H1 (cell line): ENCODE measurements around the gene WDFY3. TPM values are rescaled to one million over a fixed set of nuclear protein-coding genes. Genes with fewer than 3 reads are reported as not detected.

Experiments
- CTCF ChIA-PET: fragments of 300-600 bp; sonication (Branson Sonifier 250); formaldehyde crosslinking; loops from one replicate; lab custom pipeline; 2021; ENCODE audit not compliant: partially characterized antibody; lab: Charles Lee
- POLR2A ChIA-PET: fragments of 300-600 bp; sonication (Branson Sonifier 250); formaldehyde crosslinking; loops from one replicate; lab custom pipeline; 2021; ENCODE audit warnings: inconsistent platforms; ENCODE audit not compliant: partially characterized antibody; lab: Charles Lee
- DNase-seq, 2 experiments: peaks; one replicate each; pipeline versions ENCODE4 v3.0.0 to v3.0.0-alpha.2; 2010 to 2022; ENCODE audit warnings: low spot score in 2 of 2, low read depth in 1 of 2, mixed read lengths in 1 of 2
- FAIRE-seq: peaks from 2 replicates; lab custom pipeline; 2011; peaks lifted over from hg19 to GRCh38; lab: Jason Lieb, UNC
- H2AFZ ChIP-seq: 2 replicates; pipeline ENCODE4 v1.8.1; 2012; ENCODE audit warnings: low read length, inconsistent platforms
- H2AK5ac ChIP-seq: 2 replicates; pipeline ENCODE4 v1.6.1; 2013; ENCODE audit warnings: low read depth, low read length
- H2BK120ac ChIP-seq: replicated peaks from 2 replicates; pipeline ENCODE3; 2013; ENCODE audit warnings: low read depth, low read length, inconsistent platforms
- H2BK12ac ChIP-seq: 2 replicates; pipeline ENCODE4 v1.6.1; 2013; ENCODE audit warnings: low read depth, low read length
- H2BK15ac ChIP-seq: 2 replicates; pipeline ENCODE4 v1.6.1; 2013; ENCODE audit warnings: low read length
- H2BK20ac ChIP-seq: 2 replicates; pipeline ENCODE4 v1.6.1; 2013; ENCODE audit warnings: low read length
- H2BK5ac ChIP-seq: 2 replicates; pipeline ENCODE4 v1.6.1; 2013; ENCODE audit warnings: low read depth, low read length
- H3K14ac ChIP-seq: 2 replicates; pipeline ENCODE4 v1.6.1; 2013; ENCODE audit warnings: inconsistent platforms; ENCODE audit not compliant: insufficient read length
- H3K18ac ChIP-seq: 2 replicates; pipeline ENCODE4 v1.6.1; 2013; ENCODE audit warnings: low read length; ENCODE audit errors: extremely low read depth
- H3K23ac ChIP-seq: 2 replicates; pipeline ENCODE4 v1.6.1; 2013; ENCODE audit warnings: inconsistent platforms; ENCODE audit not compliant: insufficient read length
- H3K23me2 ChIP-seq: 2 replicates; pipeline ENCODE4 v1.6.1; 2013; ENCODE audit warnings: low read depth, low read length
- H3K27ac ChIP-seq: 2 replicates; pipeline ENCODE4 v1.6.1; 2011; ENCODE audit warnings: low read depth, low read length, inconsistent platforms
- H3K27me3 ChIP-seq, 4 experiments: replicated peaks in 1 of 4; 1 replicate in 1 of 4; 2 replicates in 3 of 4; pipeline versions ENCODE4 v1.6.1 to v1.8.1; 2011 to 2013; ENCODE audit warnings: low read length in 3 of 4, mild to moderate bottlenecking in 3 of 4, inconsistent platforms in 2 of 4, mixed read lengths in 2 of 4, moderate library complexity in 1 of 4; ENCODE audit not compliant: control insufficient read depth in 3 of 4, insufficient read depth in 3 of 4; ENCODE audit errors: extremely low read depth in 1 of 4
- H3K36me3 ChIP-seq, 4 experiments: 2 replicates each; pipeline versions ENCODE4 v1.6.1 to v1.8.1; 2011 to 2013; ENCODE audit warnings: mild to moderate bottlenecking in 4 of 4, low read length in 3 of 4, moderate library complexity in 2 of 4, control low read depth in 1 of 4, inconsistent platforms in 1 of 4; ENCODE audit not compliant: insufficient read depth in 4 of 4, control insufficient read depth in 2 of 4
- H3K4ac ChIP-seq: replicated peaks from 2 replicates; pipeline ENCODE3; 2013; ENCODE audit warnings: low read length, low read depth, mixed read lengths, inconsistent platforms; ENCODE audit not compliant: insufficient read length
- H3K4me1 ChIP-seq, 4 experiments: replicated peaks in 1 of 4; 1 replicate in 1 of 4; 2 replicates in 3 of 4; pipeline versions ENCODE4 v1.6.1 to v1.8.1; 2011 to 2013; ENCODE audit warnings: low read length in 3 of 4, inconsistent platforms in 2 of 4, mixed read lengths in 1 of 4; ENCODE audit not compliant: insufficient read depth in 4 of 4, control insufficient read depth in 3 of 4
- H3K4me2 ChIP-seq, 2 experiments: 2 replicates each; pipeline versions ENCODE4 v1.6.1 to v1.8.1; 2011 to 2013; ENCODE audit warnings: low read depth in 2 of 2, low read length in 2 of 2, control low read depth in 1 of 2, inconsistent platforms in 1 of 2, mild to moderate bottlenecking in 1 of 2; ENCODE audit not compliant: insufficient read depth in 1 of 2
- H3K4me3 ChIP-seq, 4 experiments: fragments of 200-600, 300-600 bp in 1 of 4; sonication (generic), shearing (Covaris generic), sonication (Bioruptor Twin) in 1 of 4; 2 replicates each; pipeline versions ENCODE4 v1.5.1 to v1.8.1; 2011 to 2016; ENCODE audit warnings: low read length in 4 of 4, low read depth in 3 of 4, control low read depth in 2 of 4, inconsistent platforms in 2 of 4, mild to moderate bottlenecking in 2 of 4, mixed read lengths in 1 of 4, moderate library complexity in 1 of 4; ENCODE audit not compliant: insufficient read depth in 2 of 4; ENCODE audit errors: extremely low read depth in 1 of 4
- H3K56ac ChIP-seq: replicated peaks from 2 replicates; pipeline ENCODE3; 2013; ENCODE audit warnings: low read depth, mild to moderate bottlenecking, mixed read lengths, low read length, inconsistent platforms; ENCODE audit not compliant: insufficient read length
- H3K79me1 ChIP-seq: 2 replicates; pipeline ENCODE4 v1.6.1; 2013; ENCODE audit warnings: low read depth, low read length, control low read depth
- H3K79me2 ChIP-seq, 2 experiments: 2 replicates each; pipeline versions ENCODE4 v1.6.1 to v1.8.1; 2012 to 2013; ENCODE audit warnings: low read length in 2 of 2, mild to moderate bottlenecking in 2 of 2, inconsistent platforms in 1 of 2; ENCODE audit not compliant: insufficient read depth in 2 of 2, control insufficient read depth in 1 of 2
- H3K9ac ChIP-seq, 4 experiments: replicated peaks in 1 of 4; 1 replicate in 1 of 4; 2 replicates in 3 of 4; pipeline versions ENCODE4 v1.6.1 to v1.8.1; 2011 to 2013; ENCODE audit warnings: low read depth in 3 of 4, low read length in 3 of 4, control low read depth in 2 of 4, mild to moderate bottlenecking in 2 of 4, moderate library complexity in 2 of 4, inconsistent platforms in 1 of 4; ENCODE audit errors: extremely low read depth in 1 of 4
- H3K9me3 ChIP-seq, 2 experiments: 2 replicates each; pipeline versions ENCODE4 v1.6.1 to v1.8.1; 2012 to 2013; ENCODE audit warnings: mild to moderate bottlenecking in 2 of 2, moderate library complexity in 2 of 2, control low read depth in 1 of 2, inconsistent platforms in 1 of 2, low read depth in 1 of 2, low read length in 1 of 2, mixed read lengths in 1 of 2; ENCODE audit not compliant: insufficient read depth in 2 of 2
- H4K20me1 ChIP-seq, 2 experiments: replicated peaks in 1 of 2; 2 replicates each; pipeline versions ENCODE3 to v1.8.1; 2011 to 2013; ENCODE audit warnings: inconsistent platforms in 2 of 2, low read length in 2 of 2, mild to moderate bottlenecking in 1 of 2; ENCODE audit not compliant: insufficient read depth in 2 of 2, control insufficient read depth in 1 of 2
- H4K5ac ChIP-seq: 2 replicates; pipeline ENCODE4 v1.6.1; 2013; ENCODE audit warnings: low read length, low read depth, mixed read lengths, inconsistent platforms; ENCODE audit not compliant: insufficient read length
- H4K8ac ChIP-seq: 2 replicates; pipeline ENCODE4 v1.8.0; 2013; ENCODE audit warnings: mild to moderate bottlenecking, moderate library complexity, low read length, inconsistent platforms; ENCODE audit not compliant: insufficient read depth; ENCODE audit errors: extremely low read depth
- H4K91ac ChIP-seq: replicated peaks from 2 replicates; pipeline ENCODE3; 2013; ENCODE audit warnings: low read length, mixed read lengths, inconsistent platforms; ENCODE audit not compliant: insufficient read length
- BRCA1 ChIP-seq: IDR thresholded peaks from 2 replicates; pipeline ENCODE4 v1.6.1; 2012; ENCODE audit warnings: low read depth, low read length, improper control_type of control experiment
- CTBP2 ChIP-seq: IDR thresholded peaks from 2 replicates; pipeline ENCODE4 v1.7.0; 2011; ENCODE audit warnings: borderline replicate concordance, mild to moderate bottlenecking, moderate library complexity, mixed read lengths, low read length; ENCODE audit not compliant: insufficient read depth, insufficient read length
- HDAC6 ChIP-seq: IDR thresholded peaks from one replicate; pipeline ENCODE4 v1.7.1; 2012; ENCODE audit warnings: low read depth, mild to moderate bottlenecking, inconsistent platforms, low read length, moderate library complexity
- KDM1A ChIP-seq: fragments of 200-600, 300-600 bp; sonication (generic); IDR thresholded peaks from 2 replicates; pipeline ENCODE4 v1.7.1; 2016; ENCODE audit warnings: mild to moderate bottlenecking, low read length, borderline replicate concordance
- NRF1 ChIP-seq: IDR thresholded peaks from 2 replicates; pipeline ENCODE4 v1.6.1; 2011; ENCODE audit warnings: mild to moderate bottlenecking, low read depth, low read length, improper control_type of control experiment
- SIRT6 ChIP-seq: IDR thresholded peaks from one replicate; pipeline ENCODE4 v1.7.1; 2012; ENCODE audit warnings: low read length, inconsistent platforms
- SRF ChIP-seq: IDR thresholded peaks from 2 replicates; pipeline ENCODE4 v1.6.1; 2011; ENCODE audit warnings: mild to moderate bottlenecking, low read depth, low read length, moderate library complexity
- TAF1 ChIP-seq: IDR thresholded peaks from 2 replicates; pipeline ENCODE4 v1.6.1; 2011; ENCODE audit warnings: mild to moderate bottlenecking, low read depth, low read length
- TCF12 ChIP-seq: IDR thresholded peaks from 2 replicates; pipeline ENCODE4 v1.6.1; 2011; ENCODE audit warnings: low read depth, mild to moderate bottlenecking, low read length
- ZNF274 ChIP-seq: IDR thresholded peaks from 2 replicates; pipeline ENCODE4 v1.7.0; 2012; ENCODE audit warnings: low read length, borderline replicate concordance; ENCODE audit errors: extremely low read depth
- WGBS, 2 experiments: shearing (Covaris generic) in 1 of 2; methylation state at CpG; one replicate each; pipeline versions ENCODE4 v1.1.6 to v1.1.7; 2013 to 2015; ENCODE audit warnings: low lambda C conversion rate in 2 of 2, mixed read lengths in 2 of 2, inconsistent platforms in 1 of 2, low coverage in 1 of 2, missing lambda C conversion rate in 1 of 2; ENCODE audit not compliant: insufficient replicate concordance in 2 of 2, insufficient coverage in 1 of 2, insufficient read length in 1 of 2; ENCODE audit errors: extremely low coverage in 1 of 2, missing lambda C conversion rate in 1 of 2; 5-methylcytosine and 5-hydroxymethylcytosine counted together
- polyA plus RNA-seq, 7 experiments: library from polyadenylated mRNA; depleted of rRNA in 3 of 7; stranded (reverse) in 5 of 7; unstranded in 2 of 7; fragments of >200 nt in 5 of 7; fragments of 200-250 nt in 2 of 7; gene quantifications; 1 replicate in 5 of 7; 2 replicates in 1 of 7; 4 replicates in 1 of 7; pipeline versions ENCODE4 v1.2.1 to v1.2.3, GENCODE V29; 2011 to 2013; ENCODE audit warnings: missing spikeins in 2 of 7, mixed read lengths in 2 of 7
- total RNA-seq: library from RNA; stranded (reverse); fragmentation: NEBNext Ultra II Directional; extraction: Animal tissue kit (Norgen Biotek cat#: 25700); gene quantifications from 2 replicates; pipeline ENCODE4 v1.2.1, GENCODE V29; 2021
- TF ChIP-seq, protein P1 (sequence below): IDR thresholded peaks from 2 replicates; pipeline ENCODE4 v1.6.1; 2011; ENCODE audit warnings: low read depth, mild to moderate bottlenecking, low read length; ENCODE audit not compliant: insufficient read depth

Gene WDFY3
- total and polyA plus RNA-seq, 2 of the 8 experiments (the other 6 are each of a cell fraction or from before 2014, with no cell fraction given), result 25.6 to 62.4 TPM

- ChIA-PET POLR2A (interaction anchor here (0.6 to 2.0 kb wide), 10 partner anchors 10 to 384 kb away, joined by 3 to 15 read pairs (median 4); no protein-coding TSS in a partner anchor), CTCF (interaction anchor here (1.1 to 1.2 kb wide), 2 partner anchors 216 to 388 kb away, joined by 3 to 6 read pairs; no protein-coding TSS in a partner anchor)
- no peak overlapping the region for H3K23ac ChIP-seq
- peaks cover 2% of the 10 kb centered on the region; the same call in 1 of the 2 replicates for H3K79me1 ChIP-seq
- peak overlapping the region; percentile 71 for H3K14ac ChIP-seq
- no peaks in the 10 kb centered on the region for H3K36me3 ChIP-seq
- no peak overlapping the region for H2BK15ac ChIP-seq
- H2BK120ac ChIP-seq, result no peak overlapping the region
- peaks cover 0 to 47% of the 10 kb centered on the region in 2 experiments; a peak in 2 of 4 replicates for H3K79me2 ChIP-seq
- no peak overlapping the region for H2BK12ac ChIP-seq
- H3K4me2 ChIP-seq, result peak overlapping the region; percentile 69 to 83
- peak overlapping the region; percentile 69; the same call in 1 of the 2 replicates for H4K8ac ChIP-seq
- FAIRE-seq (no peak), DNase-seq (peak in 1 of 2 experiments; percentile 81)
- H3K9ac ChIP-seq, result peak overlapping the region; percentile 70 to 94 (median 87)
- H2AFZ ChIP-seq, result no peak overlapping the region; the same call in 1 of the 2 replicates
- H3K56ac ChIP-seq, result peak overlapping the region; percentile 0
- no peaks in the 10 kb centered on the region for H4K20me1 ChIP-seq
- H3K4ac ChIP-seq, result no peak overlapping the region
- H4K5ac ChIP-seq, result peak overlapping the region; percentile 77
- peak overlapping the region; percentile 56 for H3K18ac ChIP-seq
- no peak overlapping the region for H4K91ac ChIP-seq
- H2BK20ac ChIP-seq, result no peak overlapping the region
- no peaks in the 10 kb centered on the region for H3K27me3 ChIP-seq
- no peak overlapping the region for H2AK5ac ChIP-seq
- peak overlapping the region; percentile 87 for H3K27ac ChIP-seq
- no peaks in the 10 kb centered on the region for H3K9me3 ChIP-seq
- peak overlapping the region; percentile 55 to 94 (median 84) for H3K4me3 ChIP-seq
- no peak overlapping the region for H2BK5ac ChIP-seq
- WGBS, 2 experiments, result 2% methylated on average over 37 of the region's 98 CpGs; no CpG with 5 or more reads in 1 of the 2 experiments
- peaks cover 0 to 8% (median 3%) of the 10 kb centered on the region in 4 experiments; a peak in 2 of 7 replicates for H3K4me1 ChIP-seq
- peaks cover 4% of the 10 kb centered on the region; the same call in 1 of the 2 replicates for H3K23me2 ChIP-seq
- TF ChIP-seq TAF1 (peak; percentile 45), SIRT6 (no peak), BRCA1 (no peak), NRF1 (no peak), TCF12 (no peak), SRF (no peak), ZNF274 (no peak), CTBP2 (peak; percentile 52), KDM1A (0 out of 2 replicates have a peak, but pooled peaks have one; percentile 22), HDAC6 (no peak)
- TF ChIP-seq, protein P1, sequence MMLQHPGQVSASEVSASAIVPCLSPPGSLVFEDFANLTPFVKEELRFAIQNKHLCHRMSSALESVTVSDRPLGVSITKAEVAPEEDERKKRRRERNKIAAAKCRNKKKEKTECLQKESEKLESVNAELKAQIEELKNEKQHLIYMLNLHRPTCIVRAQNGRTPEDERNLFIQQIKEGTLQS, result no peak
Measured at GRCh38 chr4:84965553-84966381, 723 bp downstream of the WDFY3 start.
